UCSD-AML1 (cell line): ENCODE measurements around the gene MEGF6.
A peak's percentile ranks its signal among the peaks of the same experiment; 100 is the strongest.

Experiments used
- DNase-seq: peaks from one replicate; lab custom pipeline; 2025; ENCODE audit not compliant: unreplicated experiment; lab: John Stamatoyannopoulos, UW

The MEGF6 gene

DNA sequence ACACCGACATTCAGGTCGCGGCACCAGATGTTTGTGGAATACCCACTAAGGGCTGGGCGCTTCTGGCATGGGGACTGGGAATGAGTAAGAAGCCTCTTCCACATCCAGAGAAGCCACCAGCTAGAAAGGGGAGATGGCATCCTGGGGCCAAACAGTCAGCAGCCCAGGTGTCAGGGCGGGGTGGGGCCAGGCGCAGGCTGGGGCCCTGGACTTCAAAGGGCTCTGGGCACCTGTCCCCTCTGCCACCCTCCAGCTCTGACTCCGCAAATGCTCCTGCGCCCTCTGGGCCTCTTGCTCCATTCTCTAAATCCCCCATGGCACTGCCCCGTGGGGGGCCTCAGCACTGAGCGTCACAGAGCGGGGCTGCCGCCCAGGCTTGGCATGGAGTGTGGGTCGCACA, 70.4 kb downstream of the MEGF6 start:
- DNase-seq = no peak

DNA sequence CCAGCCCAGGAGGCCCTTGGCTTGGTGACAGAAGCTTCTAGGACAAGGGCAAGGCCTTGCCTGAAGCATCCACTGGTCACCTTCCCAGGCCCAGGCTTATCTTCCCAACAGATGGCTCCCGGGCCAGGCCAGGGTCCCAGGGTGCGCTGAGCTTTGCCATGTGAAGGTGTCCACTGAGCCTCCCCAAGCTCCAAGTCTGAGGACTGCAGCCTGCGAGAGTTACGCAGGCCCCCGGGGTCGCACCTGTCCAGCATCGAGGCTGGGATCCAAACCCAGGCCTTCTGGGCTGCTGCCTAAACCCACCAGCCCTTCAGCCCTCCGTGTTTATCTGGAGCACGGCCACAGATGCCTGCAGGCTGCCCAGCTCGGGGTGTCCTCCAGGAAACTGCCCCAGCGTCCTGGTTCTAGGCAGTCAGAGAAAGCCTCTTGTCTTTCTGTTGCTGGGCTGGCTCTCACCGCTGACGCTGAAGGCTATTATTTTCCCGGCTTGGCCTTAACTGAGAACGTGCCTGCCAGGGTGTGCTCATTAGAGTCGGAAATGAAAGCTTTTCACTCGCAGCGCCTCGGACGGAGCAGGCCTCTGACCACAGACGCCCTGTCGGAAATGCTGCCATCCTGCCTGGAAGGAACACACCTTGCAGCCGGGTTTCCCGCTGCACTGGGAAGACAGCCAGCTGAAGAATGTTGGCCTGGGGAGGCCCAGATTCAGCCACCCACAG, 71.4 kb downstream of the MEGF6 start:
- DNase-seq = peak; percentile 72

DNA sequence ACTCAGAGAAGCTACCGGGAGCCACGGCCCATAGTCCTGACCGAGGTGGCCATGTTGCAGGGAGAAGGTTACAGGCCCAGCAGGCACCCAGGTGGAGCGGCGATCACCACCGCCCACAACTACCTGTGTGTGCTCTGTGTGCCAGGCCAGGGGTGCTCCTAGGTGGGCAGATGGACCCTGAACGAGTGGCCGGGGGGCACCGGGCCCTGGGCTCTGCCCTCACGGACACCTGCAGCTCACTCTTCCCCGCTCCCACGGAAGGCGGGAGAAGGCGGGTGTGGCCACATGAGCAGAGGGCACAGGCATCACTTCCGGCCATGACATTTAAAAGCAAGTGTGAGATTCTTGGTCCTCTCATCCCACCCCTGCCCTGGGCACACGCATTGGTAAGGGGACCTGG, 73.9 kb downstream of the MEGF6 start:
- DNase-seq = no peak

DNA sequence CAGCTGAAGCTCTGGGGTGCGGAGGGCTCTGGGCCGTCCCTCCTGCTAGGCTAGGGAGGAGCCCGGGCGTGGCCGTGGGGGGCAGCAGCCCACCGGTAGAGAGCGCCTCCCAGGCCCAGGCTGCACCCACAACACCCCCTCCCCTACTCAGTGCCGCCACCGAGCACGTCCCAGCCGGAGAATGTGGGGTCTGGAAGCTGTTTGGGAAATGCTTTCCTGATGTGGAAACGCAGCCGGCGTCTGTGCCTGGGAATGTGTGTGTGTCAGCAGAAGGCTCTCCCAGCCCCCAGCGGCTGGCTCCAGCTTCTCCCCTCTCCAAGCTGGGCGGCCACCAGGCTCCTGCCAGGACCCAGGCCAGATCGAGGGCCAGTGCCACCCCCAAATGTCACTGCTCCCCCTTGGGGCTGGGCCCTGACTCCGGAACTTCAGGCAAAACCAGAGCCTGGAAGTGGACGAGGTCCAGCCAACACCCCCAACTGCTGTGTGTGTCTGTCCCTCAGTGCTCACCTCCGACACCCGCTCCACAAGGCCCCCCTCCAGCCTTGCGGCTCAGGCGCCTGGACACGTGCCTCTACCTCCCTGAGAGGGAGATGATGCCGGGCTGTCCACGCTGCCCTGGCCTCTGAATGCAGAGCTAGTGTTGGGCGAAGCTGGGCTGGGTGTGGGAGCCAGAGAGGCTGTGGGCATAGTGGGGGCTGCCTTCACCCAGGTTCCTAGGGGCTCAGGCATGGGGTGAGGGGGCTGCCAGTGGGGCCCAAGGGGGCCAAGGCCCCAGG, 74.7 kb downstream of the MEGF6 start:
- DNase-seq = no peak

DNA sequence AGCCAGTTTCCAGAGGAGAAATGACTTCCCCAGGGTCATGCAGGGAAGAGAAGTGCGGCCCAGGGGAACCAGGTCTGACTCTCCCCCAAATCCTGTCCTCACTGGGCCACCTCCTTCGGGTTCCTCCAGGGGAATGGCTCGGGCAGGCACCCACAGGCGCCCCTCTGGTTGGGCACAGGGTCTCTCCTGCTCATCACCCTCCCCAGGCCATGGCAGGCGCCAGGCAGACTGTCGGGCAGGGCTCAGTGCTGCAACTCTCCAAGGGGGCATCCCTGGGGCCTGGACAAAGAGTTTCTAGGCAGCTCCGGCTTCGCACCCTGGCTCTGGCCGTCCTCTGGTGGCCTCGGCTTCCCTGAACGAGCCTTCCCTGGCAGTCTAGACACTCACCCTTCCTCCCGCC, 75.6 kb downstream of the MEGF6 start:
- DNase-seq = no peak

DNA sequence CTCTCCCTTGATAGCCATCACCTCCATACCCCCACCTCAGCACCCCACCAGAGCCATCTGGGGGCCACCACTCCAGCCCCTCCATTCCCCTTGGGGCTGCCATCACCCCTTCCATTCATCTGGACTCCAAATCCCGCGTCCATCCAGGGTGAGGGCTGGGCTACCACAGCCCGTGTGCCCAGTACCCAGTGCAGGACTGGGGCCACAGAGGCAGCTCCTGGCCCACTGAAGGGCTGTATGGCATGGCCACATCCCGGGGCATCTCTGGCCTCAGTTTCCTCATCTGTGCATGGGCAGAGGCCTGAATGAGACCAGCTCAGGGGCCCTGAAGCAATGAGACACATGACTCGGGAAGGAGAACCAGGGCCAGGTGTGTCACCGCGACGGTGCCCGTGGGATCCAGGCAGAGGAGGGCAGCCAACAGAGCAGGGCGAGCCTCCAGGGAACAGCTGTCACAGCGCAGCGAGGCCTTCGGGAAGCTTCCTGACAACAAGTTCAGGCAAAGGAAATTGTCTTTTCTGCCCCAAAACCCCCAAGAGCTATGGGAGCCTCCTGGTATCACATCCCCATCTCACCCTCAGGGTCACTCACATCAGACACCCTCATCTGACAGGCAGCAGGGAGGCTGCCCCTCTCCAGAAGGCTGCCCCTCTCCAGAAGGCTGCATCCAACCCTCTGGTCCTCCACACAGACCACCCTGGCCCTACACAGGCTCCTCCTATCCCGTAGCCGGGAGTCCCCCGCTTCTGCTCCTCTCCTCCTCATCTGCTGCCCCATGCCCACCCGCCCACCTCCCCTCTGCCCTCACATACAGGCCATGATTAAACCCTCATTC, 76.3 kb downstream of the MEGF6 start:
- no peak for DNase-seq

DNA sequence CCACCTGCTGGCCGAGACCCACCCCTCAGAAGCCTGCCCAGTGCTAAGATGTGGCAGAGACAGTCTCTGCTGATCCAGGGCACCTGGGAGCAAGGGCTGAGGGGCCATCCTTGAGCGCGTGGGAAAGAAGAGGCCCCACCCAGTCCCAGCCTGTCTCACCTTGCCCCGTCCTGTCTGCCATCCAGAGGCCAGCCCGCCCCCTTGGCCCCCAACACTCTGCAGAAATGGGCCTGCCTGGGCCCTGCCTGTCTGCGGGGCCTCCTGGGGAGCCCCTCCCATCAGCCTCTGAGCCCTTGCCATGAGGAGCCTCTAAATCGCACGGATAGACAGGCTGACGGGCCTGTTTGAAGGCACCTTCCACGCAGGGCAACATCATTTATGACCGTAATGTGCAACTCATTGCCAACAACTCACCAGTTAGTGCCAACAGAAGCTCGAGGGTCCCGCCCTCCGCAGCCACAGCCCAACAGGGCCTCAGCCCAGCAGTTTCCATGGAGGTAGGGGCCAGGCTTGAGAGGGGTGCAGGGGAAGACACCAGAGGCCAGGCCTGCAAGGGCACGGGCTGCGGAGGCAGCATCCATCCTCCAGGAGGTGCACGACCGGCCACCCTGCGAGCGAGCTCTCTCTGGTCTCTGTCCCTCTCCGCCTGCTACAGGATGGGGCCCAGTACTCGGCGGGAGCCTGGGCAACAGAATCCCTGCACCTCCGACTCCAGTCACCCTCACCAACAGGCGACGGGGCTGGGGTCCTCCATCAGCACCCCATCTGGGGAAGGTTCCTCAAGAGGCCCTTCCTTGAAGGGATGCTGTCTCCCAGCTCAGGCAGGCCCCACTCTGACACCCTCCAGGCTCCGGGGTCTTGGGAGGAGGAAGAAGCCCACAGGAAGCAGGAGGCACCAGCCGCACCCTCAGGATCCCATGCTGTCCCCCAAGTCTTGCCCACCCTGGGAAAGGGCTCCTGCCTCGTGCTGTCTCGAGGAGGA, 78.0 kb downstream of the MEGF6 start:
- DNase-seq = no peak

DNA sequence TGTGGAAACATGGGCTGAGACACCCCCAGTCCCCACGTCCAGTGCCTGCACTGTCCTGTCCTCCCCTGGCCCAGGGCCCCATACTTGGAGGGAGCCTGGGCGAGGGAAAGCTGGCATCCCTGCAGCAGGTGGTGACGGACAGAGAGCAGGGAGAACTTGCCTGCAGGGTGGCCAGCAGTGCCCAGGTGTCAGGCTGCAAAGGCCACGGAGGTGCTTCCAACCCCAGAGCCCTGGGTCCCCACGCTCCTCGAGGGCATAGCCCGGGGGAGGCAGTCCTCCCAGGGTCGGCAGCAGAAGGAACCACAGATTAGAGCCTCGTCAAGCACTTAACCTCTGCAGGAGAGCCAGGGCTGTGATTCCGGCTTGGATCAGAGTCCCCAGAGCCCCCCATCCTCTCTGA, 79.4 kb downstream of the MEGF6 start:
- no peak for DNase-seq

DNA sequence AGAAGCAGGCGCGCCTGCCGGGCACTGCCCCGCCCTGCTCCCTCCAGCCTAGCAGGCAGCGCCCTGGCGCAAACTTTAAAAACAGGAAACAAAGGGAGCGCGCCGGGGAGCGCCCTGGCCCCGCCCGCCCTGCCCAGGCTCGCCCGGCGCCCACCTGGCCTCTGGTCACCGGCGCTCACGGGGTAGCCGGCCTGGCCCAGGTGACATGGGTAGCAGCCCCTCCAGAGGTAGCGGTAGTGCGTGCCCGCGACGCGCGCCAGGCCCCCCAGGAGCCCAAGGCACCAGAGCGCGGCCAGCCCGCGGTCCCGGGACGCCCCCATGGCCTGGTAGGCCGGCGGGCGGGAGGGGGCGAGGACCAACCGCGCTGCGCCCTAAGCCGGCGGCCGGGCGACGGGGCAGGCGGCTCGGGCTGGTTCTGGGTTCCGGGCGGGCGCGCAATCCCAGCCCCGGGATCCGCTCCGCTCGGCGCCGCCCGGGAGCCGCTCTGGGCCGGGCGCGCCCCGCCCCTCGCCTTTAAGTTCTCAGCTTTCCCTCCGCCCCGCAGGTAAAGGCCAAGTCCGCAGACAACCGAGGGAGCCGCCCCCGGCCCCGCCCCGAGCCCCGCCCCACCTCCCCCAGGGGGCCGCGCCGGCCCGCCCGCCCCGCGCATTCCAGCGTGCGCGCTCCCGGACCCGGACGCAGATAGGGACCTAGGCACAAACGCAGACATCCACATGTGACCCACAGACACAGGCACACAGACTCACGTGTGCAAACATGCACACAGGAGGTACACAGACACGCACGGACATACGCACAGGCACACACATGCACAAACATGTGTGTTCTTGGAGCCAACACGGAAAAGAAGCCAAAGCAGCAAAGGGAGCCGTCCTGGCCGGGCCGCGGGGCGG, 80.1 kb downstream of the MEGF6 start:
- DNase-seq = peak; percentile 62

DNA sequence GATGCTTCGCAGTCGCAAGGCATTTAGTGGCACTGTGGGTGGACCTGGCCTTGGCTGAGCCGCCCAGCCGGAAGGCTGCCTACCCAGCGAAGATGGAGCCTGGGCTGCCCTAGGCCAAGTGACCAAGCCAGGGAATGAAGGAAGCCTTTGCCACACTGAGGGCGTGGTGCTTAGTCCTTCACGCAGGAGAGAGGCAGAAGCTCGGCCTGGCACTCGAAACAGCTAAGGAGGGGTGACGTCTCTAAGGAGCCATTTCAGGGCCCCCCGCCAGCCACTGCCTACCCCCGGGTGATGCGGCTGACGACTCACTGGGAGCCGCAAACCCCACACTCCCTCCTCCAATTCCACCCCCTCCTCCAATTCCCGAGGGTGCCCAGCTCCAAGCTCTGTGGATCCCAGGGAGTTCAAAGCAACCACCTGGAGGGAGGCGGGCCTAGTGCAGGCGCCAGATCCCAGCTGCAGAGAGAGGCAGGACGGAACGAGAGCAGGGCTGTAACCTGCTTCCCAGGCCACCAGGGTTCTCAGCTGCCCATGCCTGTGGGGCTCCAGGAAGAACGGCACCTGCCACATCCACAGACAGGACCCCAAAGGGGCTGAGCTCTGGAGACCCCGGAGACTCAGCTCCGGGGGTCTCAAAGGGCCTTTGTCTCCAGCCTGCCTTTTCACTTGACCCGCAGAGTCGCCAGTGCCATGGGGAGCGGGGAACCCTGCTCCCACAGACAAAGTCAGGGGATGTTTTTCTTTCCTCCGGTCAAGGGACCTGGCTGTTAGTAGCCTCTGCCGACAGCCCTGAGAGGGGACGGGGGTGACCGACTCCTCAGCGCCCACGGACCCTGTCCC, 81.0 kb downstream of the MEGF6 start:
- no peak for DNase-seq

DNA sequence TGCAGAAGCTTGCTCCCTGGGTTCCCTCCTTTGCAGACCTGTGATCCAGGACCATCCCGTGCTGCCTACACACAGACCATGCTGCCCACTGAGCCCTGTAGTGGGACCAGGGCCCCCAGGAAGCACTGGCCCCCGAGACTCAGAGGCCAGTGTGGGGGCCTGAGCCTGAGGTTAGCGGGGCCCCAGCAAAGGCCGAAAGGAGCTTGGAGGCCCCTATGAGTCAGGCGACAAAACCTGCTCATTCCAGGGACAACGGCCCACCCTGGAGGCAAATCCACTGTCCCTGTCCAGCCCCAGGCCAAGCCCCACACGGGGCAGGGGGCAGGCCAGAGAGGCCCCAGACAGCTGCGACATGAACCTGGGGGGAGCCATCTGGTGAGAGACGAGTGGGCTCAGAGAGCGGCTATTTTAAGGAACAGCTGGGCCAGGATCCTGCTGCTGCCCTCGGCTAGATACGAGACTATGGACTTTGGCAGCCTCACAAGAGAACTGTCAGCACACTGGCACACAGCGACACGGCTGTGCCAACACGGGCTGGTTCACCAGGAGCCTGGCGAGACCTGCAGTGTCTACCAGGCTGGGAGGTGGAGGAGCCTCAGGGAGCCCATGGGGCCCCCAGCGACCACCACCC, 82.1 kb downstream of the MEGF6 start:
- no peak for DNase-seq

DNA sequence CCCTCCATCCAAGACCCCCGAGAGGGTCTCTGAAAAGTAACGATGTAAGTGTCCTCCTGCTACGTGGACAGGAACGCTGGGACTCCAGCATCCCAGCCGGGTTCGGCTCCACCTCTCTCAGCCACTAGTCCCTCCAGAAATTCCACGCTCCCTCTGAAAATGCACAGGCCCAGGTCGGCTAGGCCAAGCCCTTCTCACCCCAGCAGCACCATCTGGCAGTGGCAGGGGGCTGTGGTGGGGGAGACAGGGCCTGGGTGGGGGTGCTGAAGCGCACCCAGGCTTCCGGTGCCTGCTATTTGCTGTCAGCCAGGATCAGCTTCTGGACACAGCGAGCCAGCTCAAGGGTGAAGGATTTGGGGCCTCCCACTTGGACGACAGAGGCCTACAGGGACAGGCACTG, 83.5 kb downstream of the MEGF6 start:
- no peak for DNase-seq

DNA sequence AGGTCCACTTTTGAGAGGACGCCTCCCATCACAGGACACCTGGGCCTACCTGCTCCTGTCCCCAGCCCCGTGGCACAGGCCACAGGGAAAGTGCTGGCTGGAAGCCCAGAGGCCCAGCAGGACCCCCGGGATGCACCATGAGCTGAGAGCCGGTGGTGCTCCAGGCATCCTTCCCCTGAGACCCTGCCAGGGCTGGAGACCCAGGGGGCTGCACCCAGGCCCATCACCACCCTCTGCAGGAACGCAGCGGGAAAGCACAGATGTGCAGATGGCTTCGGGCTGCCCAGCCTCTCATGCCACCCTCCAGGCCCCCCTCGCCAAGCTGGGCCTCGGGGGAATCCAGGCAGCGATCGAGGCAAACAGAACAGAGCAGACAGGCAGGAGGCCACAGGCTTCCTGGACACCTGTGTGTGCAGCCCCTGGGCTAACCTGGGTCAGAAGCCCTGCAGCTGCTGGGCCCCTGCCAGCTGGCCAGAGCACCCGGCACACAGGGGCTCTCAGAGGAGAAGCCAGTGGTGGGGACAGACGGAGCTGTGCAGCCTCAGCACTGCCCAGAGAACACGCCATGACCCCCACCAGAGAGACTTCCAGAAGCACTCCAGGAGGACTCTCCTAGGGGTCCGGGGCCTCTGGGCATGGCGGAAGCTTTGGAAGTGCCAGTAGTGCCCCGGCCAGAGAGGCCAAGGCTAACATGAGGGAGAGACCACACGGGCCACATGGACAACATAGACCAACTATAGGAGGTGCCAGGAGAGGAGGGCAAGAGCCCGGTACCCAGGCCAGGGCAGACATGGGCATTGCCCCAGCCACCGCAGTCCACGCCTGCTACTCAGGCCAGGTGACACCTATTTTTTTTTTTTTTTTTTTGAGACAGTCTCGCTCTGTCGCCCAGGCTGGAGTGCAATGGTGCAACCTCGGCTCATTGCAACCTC, 85.5 kb downstream of the MEGF6 start:
- DNase-seq = no peak

DNA sequence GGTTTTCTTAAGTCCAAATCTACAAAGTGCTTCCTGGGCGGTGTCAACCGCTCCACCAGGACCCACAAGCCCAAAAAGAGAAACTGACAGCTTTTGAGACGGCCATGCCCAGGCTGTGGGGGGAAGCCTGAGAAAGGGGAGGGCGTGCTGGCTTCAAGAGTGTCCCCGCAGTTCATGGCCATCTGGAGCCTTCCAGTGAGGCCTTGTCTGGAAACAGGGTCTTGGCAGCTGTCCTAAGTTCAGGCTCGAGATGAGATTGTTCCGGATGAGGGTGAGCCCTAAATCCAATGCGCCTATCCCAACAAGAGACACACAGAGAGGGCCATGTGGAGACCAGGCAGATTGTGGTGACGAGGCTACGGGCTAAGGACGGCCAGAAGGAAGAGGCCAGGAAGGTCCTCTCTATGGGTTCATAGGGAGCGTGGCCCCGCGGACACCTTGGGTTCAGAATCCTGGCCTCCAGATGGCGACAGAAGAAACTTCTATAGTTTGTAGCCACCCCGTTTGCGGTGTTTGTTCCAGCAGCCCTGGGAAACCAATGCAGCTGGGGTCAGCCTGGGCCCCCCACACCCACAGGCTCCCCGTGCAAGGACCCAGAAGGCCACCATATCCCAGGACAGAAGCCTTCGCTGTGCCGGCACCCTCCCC, 86.6 kb downstream of the MEGF6 start:
- DNase-seq = no peak

DNA sequence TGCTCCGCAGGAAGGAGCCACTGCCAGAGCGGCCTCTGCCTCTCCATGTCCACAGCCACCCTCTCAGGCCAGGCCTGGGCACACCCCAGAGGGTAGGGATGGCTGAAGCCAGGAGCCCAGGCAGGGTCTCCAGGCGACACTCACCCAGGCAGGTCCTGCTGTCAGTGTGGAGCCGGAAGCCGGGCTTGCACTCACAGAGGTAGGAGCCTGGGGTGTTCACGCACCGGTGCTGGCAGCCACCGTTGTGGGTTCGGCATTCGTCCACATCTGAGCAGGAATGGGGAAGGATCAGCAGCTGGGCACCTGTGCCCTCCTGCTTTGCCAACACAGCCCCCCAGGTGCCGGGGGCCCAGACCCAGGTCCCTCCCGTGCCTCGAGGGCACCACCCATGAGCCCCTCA, 87.3 kb downstream of the MEGF6 start:
- DNase-seq = no peak

DNA sequence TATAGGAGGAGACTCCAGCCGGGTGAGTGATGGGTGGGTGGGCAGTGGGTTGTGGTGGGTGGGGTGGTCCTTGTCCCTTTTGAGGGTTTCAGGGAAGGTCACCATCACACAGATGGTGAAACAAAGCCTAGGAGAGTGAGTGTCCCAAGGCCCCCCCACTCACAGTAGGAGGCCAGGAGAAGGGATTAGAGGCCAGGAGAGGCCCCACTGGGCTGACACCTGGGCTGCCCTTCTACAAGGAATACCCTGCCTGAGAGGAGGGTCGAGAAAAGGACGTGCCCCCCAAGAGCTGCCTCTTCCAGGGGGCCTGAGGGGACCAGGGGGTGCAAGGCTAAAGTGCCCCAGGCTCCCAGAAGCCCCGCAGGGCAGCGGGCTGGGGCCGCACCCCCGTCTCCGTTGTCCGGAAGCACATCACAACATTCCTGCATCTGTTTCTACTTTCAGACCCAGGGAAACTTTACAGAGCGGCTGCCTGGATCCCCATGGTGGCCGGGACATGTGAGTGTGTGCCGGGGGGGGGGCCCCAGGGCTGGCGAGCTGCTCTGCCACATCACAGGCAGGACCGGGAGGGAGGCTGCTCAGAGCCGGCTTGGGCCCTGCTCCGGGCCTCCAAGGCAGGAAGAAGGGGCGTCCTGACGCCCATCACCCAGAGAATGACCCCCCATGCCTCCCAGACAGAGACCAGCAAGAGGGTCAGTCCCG, 88.6 kb downstream of the MEGF6 start:
- no peak for DNase-seq
